GM19238 (cell line): ENCODE measurements around the gene LCN9.
"Not testable (repeated sequence)": the region's sequence is repeated elsewhere in the genome, so short reads cannot be mapped to it uniquely, and the experiment has no call there.

ENCODE experiments used
- DNase-seq: peaks from one replicate; pipeline ENCODE4 v3.0.0; 2011; ENCODE audit warnings: low spot score; ENCODE audit not compliant: insufficient read length

The LCN9 gene

GRCh38 chr9:135662758-135663450, at the start of gene LCN9:
Gene LCN9 (plus strand): TSS chr9:135663309. CDS start chr9:135663322, 13 bp downstream.
- no peak for DNase-seq

GRCh38 chr9:135613946-135614805, 48.9 kb upstream of the LCN9 start:
- DNase-seq = no peak

- no peak for DNase-seq
These were observed 48.1 kb upstream of the LCN9 start for GRCh38 chr9:135614821-135615665.

- DNase-seq = no peak
These were observed 47.2 kb upstream of the LCN9 start for GRCh38 chr9:135615666-135616618.

- no peak for DNase-seq
These were observed 46.2 kb upstream of the LCN9 start for GRCh38 chr9:135616619-135617537.

- no peak for DNase-seq
These were observed 45.6 kb upstream of the LCN9 start for GRCh38 chr9:135617538-135617900.

GRCh38 chr9:135617991-135618411, 45.1 kb upstream of the LCN9 start:
- DNase-seq = no peak

- DNase-seq = no peak
These were observed 44.1 kb upstream of the LCN9 start for GRCh38 chr9:135618866-135619598.

- DNase-seq = no peak
These were observed 43.6 kb upstream of the LCN9 start for GRCh38 chr9:135619599-135619886.

- no peak for DNase-seq
These were observed 42.6 kb upstream of the LCN9 start for GRCh38 chr9:135620558-135620957.

GRCh38 chr9:135622415-135623020, 40.6 kb upstream of the LCN9 start:
- no peak for DNase-seq

- DNase-seq = no peak
These were observed 38.8 kb upstream of the LCN9 start for GRCh38 chr9:135624282-135624681.

- no peak for DNase-seq
These were observed 30.3 kb upstream of the LCN9 start for GRCh38 chr9:135632841-135633240.

- DNase-seq = not testable (repeated sequence)
These were observed 26.1 kb upstream of the LCN9 start for GRCh38 chr9:135636930-135637530.

- DNase-seq = no peak
These were observed 23.9 kb upstream of the LCN9 start, which contains the start of gene GLT6D1 for GRCh38 chr9:135639196-135639595. Gene GLT6D1 (minus strand): TSS chr9:135639540. CDS start chr9:135639187, 353 bp downstream.

GRCh38 chr9:135641047-135641446, 22.1 kb upstream of the LCN9 start:
- DNase-seq = no peak

- no peak for DNase-seq
These were observed 21.4 kb upstream of the LCN9 start for GRCh38 chr9:135641745-135642144.

GRCh38 chr9:135644631-135645218, 18.4 kb upstream of the LCN9 start:
- DNase-seq = no peak
